Motor neuron (in vitro differentiated cells): ENCODE results near the gene PER2. TPM values are rescaled to one million over a fixed set of nuclear protein-coding genes. Genes with fewer than 3 reads are reported as not detected.

Experiments
- ATAC-seq, 8 experiments: fragments of 200-7000 bp; cut with Tn5 transposase; replicated peaks in 6 of 8; 2 replicates each; pipeline ENCODE4 v1.8.0; 2021; ENCODE audit warnings: mild to moderate bottlenecking in 8 of 8, moderate library complexity in 8 of 8
- H3K27ac ChIP-seq, 2 donors: fragments of 250-450 bp; sonication (Bioruptor Pico); 2 replicates each; pipeline ENCODE4 v1.9.0; 2021; ENCODE audit warnings: antibody characterized with exemption in 2 of 2, mild to moderate bottlenecking in 2 of 2, moderate library complexity in 1 of 2
- H3K4me1 ChIP-seq, 2 donors: fragments of 250-450 bp; sonication (Bioruptor Pico); replicated peaks in 1 of 2; 2 replicates each; pipeline ENCODE4 v1.6.1; 2021; ENCODE audit warnings: antibody characterized with exemption in 2 of 2, mild to moderate bottlenecking in 2 of 2, moderate library complexity in 1 of 2
- H3K4me3 ChIP-seq, 5 donors: fragments of 250-450 bp; sonication (Bioruptor Pico); 2 replicates each; pipeline ENCODE4 v1.9.0; 2021; ENCODE audit warnings: antibody characterized with exemption in 5 of 5, mild to moderate bottlenecking in 5 of 5, moderate library complexity in 4 of 5
- WGBS, 10 experiments: fragments of 450-650 bp; shearing (Covaris generic); methylation state at CpG; one replicate each; pipeline ENCODE4 v1.0.0; 2022; 5-methylcytosine and 5-hydroxymethylcytosine counted together
- in situ Hi-C, 9 experiments: fragments of 400-800 bp; cut with MboI; loops; one replicate each; pipeline ENCODE4 v1.15.0; 2021; ENCODE audit warnings: low sequenced_read_pairs in 9 of 9, low pct_unique_long_range_greater_than_20kb in 2 of 9; ENCODE audit not compliant: unreplicated experiment in 9 of 9
- total RNA-seq, 8 experiments: library from RNA; unstranded; fragments of 300-600 nt; gene quantifications; 2 replicates each; pipeline versions ENCODE4 v1.2.3 to v1.2.4, GENCODE V29; 2022

The PER2 gene
- total RNA-seq, 8 experiments from 2014 or later = 0.66 to 8.7 (median 5.3) TPM

DNA sequence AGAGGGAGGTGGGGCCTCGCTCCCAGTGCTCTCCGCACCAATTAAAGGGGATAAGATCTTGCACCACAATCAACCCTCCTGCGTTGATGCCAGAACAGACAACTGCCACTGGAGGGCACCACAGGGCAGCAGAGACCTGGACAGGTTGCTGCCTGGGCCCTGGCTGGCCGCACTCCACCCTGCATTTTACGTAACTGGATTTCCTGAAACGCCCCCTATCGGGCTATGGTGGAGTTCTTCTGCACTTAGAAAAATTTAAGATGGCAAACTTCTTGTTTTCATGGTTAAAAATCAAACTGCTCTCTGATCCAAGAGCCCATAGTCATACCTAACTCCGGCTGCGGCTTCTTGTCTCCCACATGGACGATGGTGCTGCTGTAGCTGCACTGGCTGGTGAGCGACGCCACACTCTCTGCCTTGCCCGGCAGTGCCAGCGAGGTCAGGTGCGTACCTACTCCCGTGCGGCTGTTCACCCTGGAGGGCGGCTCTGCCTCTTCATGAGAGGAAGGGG lies 31.8 kb downstream of the PER2 start:
- 20 to 93% (median 59%) methylated on average over 1 to 11 of the region's 18 CpGs; no CpG with 5 or more reads in 3 of the 10 experiments for WGBS, 10 experiments
- peak in 7 of 8 experiments; percentile 25 to 100 (median 77) for ATAC-seq
- Histone ChIP-seq H3K27ac (no peak overlapping the region), H3K4me1 (peaks cover 29 to 30% of the 10 kb centered on the region in 2 donors), H3K4me3 (no peak overlapping the region)
- in situ Hi-C loops = loop anchor here in 7 of 9 experiments (25.0 kb wide), 1 partner anchor 394 kb away; the partner anchor contains the start of gene RAMP1 (in 7 of the 7)

DNA sequence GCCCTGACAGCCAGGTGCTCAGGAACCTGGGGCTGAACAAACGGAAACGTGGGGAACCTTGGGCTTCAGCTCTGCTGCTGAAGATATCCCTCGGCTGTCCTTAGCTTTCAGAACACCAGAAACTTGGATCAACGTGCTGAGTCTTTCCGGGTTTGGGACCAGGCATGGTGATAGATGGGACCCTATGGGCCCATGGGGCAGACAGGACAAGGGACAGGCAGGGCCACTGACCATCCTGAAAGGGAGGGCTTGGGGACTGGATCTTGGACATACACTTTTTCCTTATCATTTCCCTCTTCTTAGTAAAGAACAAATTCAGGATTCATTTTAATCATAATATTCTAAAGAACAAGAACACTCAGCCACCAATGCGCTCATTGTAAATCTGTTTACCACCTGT lies 32.3 kb downstream of the PER2 start:
- no peak for ATAC-seq
- Histone ChIP-seq H3K4me1 (peaks cover 24% of the 10 kb centered on the region in 2 donors), H3K4me3 (no peak overlapping the region), H3K27ac (no peak overlapping the region)
- in situ Hi-C loops = loop anchor here in 7 of 9 experiments (25.0 kb wide), 1 partner anchor 394 kb away; the partner anchor contains the start of gene RAMP1 (in 7 of the 7)
- 88 to 100% (median 92%) methylated on average over 1 to 3 of the region's 6 CpGs; no CpG with 5 or more reads in 4 of the 10 experiments for WGBS, 10 experiments

DNA sequence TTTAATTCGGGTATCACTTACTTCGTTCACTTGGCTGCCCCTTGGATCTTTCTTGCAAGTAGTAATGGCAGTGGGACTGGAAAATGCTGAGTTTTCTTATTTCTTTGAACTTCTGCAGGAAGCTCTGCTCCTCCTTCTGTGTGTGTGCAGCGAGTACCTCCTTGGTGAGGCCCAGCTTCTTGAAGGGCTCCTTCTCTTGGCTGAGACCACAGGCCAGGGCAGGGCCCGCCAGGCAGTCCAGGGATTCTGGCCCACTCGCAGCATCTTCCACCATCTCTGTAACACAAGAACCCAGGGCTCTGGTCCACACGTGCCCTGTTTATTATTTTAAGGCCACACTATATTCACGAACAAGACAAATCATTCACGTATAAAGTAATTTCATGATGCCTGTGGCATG lies 32.8 kb downstream of the PER2 start:
- Histone ChIP-seq H3K4me1 (peaks cover 19% of the 10 kb centered on the region in 2 donors), H3K4me3 (no peak overlapping the region), H3K27ac (no peak overlapping the region)
- no peak for ATAC-seq
- 73 to 100% (median 96%) methylated on average over 2 to 8 of the region's 8 CpGs; no CpG with 5 or more reads in 1 of the 10 experiments for WGBS, 10 experiments
- in situ Hi-C loops = loop anchor here in 7 of 9 experiments (25.0 kb wide), 1 partner anchor 393 kb away; the partner anchor contains the start of gene RAMP1 (in 7 of the 7)

DNA sequence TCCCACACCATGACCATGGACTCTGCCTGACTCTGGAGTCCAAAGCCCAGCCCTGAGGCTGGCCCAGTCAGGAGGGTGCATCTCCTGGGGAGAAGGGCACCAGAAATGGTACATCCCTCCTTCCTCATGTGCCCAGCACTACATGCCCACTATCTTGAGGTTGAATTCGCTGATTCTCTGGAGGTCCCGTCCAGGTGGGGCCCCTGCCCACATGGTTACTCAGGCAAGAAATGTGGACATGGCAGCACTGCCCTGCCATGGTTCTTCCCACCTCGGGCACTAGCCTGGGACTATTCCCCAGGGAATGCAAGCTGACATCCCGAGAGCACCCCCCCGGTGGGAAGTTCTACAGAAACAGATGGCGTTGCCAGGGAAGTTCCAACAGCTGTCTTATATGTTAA lies 33.3 kb downstream of the PER2 start:
- Histone ChIP-seq H3K4me1 (peaks cover 18 to 19% of the 10 kb centered on the region in 2 donors), H3K4me3 (no peak overlapping the region), H3K27ac (no peak overlapping the region)
- WGBS, 10 experiments = 80 to 100% (median 96%) methylated on average over 2 to 5 of the region's 6 CpGs; no CpG with 5 or more reads in 5 of the 10 experiments
- no peak for ATAC-seq
- in situ Hi-C loops = loop anchor here in 7 of 9 experiments (25.0 kb wide), 1 partner anchor 393 kb away; the partner anchor contains the start of gene RAMP1 (in 7 of the 7)

DNA sequence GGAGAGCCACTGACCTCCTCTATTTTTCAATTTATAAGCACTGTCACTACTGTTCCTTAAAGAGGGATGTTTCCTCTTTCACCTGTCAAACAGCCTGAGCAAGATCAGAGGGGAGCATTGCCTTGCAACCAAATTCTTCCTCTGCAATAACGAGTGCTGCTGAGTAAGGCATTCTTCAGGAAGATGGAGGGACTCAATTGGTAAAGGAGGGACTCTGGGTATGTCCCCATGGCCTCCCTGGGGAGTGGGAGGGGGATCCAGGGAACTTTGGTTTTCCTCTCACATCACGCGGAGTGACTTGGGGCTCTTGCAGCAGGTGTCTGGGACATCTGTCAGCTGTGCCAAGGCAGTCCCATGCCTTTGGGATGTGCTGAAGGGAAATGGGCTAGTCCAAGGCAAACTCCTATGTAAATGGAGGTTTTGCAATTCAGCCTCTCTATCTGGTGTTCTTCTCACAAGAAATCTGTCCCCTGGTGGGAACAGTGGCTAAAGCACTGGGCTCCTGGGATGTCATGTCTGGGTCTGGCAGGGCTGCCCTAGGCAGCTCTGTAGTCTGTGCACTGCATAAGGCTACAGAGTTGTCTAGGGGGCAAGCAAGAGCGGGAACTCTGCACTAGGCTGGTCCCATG lies 34.2 kb downstream of the PER2 start:
- peaks cover 12 to 14% of the 10 kb centered on the region in 2 donors for H3K4me1 ChIP-seq
- in situ Hi-C loops = loop anchor here in 7 of 9 experiments (25.0 kb wide), 1 partner anchor 392 kb away; the partner anchor contains the start of gene RAMP1 (in 7 of the 7)
- no peak overlapping the region for H3K4me3 ChIP-seq
- peak in 2 of 8 experiments; percentile 80 to 83 for ATAC-seq
- 17 to 100% (median 37%) methylated on average over 1 to 4 of the region's 4 CpGs; no CpG with 5 or more reads in 2 of the 10 experiments for WGBS, 10 experiments
- H3K27ac ChIP-seq = no peak overlapping the region

DNA sequence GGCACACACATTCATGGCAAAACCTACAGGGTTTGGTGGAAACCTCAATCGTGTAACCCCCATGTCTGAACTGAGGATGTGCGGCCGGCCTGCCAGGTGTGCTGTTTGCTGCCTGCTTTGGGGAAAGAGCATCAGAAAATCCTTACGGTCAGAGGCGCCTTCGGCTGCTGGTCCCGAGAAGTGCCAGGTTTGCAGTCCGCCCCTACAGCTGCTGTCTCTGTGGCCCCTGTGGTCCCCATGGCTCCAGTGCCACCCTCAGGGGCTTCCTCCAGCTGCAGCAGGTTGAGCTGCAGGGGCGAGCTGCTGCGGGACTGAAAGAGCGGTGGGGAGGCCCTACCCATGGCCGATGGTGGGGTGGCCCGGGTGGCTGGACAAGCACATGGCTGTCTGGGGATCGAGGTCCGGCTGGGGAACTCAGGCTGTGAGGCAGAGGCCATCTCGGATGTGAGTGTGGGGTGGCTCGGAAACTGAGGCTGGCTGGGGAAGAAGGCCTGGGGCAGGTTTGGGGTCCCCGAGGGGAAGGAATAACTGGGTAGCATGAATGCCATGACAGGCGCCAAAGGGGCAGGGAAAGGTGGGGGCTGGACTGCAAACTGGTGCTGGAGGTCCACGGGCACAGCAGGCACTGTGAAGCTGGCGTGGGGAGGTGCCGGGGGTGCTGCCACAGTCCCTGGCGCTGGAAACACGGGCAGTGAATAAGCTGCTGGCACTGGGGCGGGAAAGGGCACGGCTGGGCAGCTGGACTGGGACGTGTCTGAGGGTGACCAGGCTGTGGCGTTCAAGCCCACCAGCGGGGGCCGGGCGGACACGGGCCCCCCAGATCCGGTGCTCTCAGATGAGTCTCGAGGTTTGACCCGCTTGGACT lies 35.4 kb downstream of the PER2 start:
- no peak for ATAC-seq
- H3K4me3 ChIP-seq = no peak overlapping the region
- 85 to 100% (median 100%) methylated on average over 1 to 8 of the region's 35 CpGs; no CpG with 5 or more reads in 2 of the 10 experiments for WGBS, 10 experiments
- H3K27ac ChIP-seq = no peak overlapping the region
- in situ Hi-C loops = loop anchor here in 7 of 9 experiments (25.0 kb wide), 1 partner anchor 391 kb away; the partner anchor contains the start of gene RAMP1 (in 7 of the 7)
- H3K4me1 ChIP-seq = peaks cover 3 to 5% of the 10 kb centered on the region in 2 donors

DNA sequence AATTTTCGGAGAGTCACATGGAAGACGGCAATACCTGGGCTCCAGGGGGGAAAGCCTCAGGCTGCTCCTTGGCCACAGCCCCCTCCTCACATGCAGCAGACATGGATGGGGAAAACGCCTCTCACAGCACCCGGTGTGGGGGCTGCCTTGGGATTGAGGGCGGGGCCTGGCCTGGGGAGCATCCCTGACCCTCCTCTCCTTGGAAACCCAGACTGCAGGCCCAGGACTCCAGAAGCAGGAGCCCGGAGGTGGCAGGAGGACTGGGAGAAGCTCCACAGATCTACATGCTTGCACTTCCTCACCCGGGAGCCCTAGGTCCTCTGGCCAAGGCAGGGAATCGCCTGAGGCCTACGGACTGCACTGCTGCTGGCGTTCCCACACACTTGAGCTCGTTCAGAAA lies 36.4 kb downstream of the PER2 start:
- in situ Hi-C loops = loop anchor here in 7 of 9 experiments (25.0 kb wide), 1 partner anchor 390 kb away; the partner anchor contains the start of gene RAMP1 (in 7 of the 7)
- no peak for ATAC-seq
- Histone ChIP-seq H3K4me1 (peaks cover 3 to 5% of the 10 kb centered on the region in 2 donors), H3K4me3 (no peak overlapping the region), H3K27ac (no peak overlapping the region)
- WGBS, 10 experiments = 86 to 91% (median 88%) methylated on average over 2 to 6 of the region's 11 CpGs; no CpG with 5 or more reads in 7 of the 10 experiments

DNA sequence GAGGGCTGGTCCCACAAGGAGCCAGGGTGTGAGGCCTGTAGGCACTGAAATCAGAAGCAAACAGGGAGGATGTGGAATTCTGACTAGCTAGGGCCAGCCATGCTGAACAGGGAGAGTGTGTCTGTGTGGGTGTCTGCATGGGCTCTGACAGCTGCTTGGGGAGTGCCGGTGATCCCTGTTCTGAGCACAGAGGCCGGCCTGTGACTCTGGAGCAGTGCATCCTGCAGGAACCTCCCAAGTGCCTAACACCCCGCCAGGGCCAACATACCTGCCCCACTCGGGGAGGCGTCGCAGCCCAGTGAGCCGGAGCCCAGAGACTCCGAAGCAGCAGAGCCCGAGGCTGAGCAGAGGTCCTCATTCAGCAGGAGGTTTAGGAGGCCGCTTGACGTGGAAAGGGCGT lies 37.1 kb downstream of the PER2 start:
- Histone ChIP-seq H3K4me1 (peaks cover 3 to 5% of the 10 kb centered on the region in 2 donors), H3K4me3 (no peak overlapping the region), H3K27ac (no peak overlapping the region)
- 80 to 100% (median 92%) methylated on average over 1 to 10 of the region's 12 CpGs; no CpG with 5 or more reads in 5 of the 10 experiments for WGBS, 10 experiments
- in situ Hi-C loops = loop anchor here in 7 of 9 experiments (25.0 kb wide), 1 partner anchor 389 kb away; the partner anchor contains the start of gene RAMP1 (in 7 of the 7)
- ATAC-seq = no peak

DNA sequence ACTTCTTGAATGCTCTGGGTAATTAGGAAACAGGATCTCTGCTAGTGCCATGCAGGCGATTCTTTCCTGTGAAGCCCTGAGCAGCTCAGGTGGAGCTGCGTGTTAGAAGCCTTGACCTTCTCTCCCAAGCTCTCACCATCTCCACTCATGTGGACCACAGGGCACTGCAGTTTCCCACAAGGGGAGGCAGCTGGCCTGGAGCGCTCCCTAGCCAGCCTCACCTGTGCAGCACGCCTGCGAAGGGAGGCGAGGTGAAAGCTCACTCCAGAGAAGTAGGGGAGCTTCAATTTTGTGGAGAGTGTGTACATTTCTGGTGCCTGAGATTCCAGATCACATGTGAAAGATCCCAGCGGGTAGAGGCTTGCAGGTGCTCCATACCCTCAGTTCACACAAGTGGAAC lies 37.5 kb downstream of the PER2 start:
- Histone ChIP-seq H3K4me1 (peaks cover 3 to 5% of the 10 kb centered on the region in 2 donors), H3K27ac (no peak overlapping the region), H3K4me3 (no peak overlapping the region)
- WGBS, 10 experiments = 67 to 100% (median 83%) methylated on average over 1 to 5 of the region's 7 CpGs; no CpG with 5 or more reads in 3 of the 10 experiments
- ATAC-seq = no peak
- in situ Hi-C loops = loop anchor here in 7 of 9 experiments (25.0 kb wide), 1 partner anchor 389 kb away; the partner anchor contains the start of gene RAMP1 (in 7 of the 7)

DNA sequence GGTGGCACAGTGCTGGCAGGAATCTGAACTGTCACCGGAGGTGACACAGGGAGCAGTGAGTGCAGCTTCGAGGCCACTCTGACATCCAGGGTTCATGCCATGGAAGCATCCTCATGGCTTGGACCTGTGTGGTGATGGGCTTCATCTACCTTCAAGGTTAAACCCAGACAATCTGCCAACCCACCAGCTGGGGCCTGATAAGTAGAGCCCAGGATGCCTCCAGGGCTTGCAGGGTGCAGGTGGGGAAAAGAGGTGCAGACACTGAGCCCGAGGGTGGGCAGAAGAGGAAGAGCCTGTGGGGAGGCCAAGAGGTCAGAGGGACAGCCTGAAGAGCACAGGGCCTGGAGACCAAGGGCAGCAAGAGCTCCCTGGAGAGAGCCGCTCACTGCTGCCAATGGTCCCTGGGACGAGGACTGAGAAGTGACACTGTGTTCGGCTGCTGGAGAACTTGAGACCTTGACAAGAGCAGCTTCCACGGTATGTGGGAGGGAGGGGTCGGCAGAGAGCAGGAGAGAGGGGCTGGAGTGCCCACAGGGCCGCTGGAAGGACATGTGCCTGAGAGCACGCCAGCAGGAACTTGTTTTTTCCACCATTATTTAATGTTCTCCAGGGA lies 40.5 kb downstream of the PER2 start:
- in situ Hi-C loops = no loop called here
- Histone ChIP-seq H3K27ac (peak overlapping the region in 1 of 2 donors; percentile 21), H3K4me3 (no peak overlapping the region), H3K4me1 (peaks cover 11 to 12% of the 10 kb centered on the region in 2 donors)
- peak in 3 of 8 experiments; percentile 67 to 85 (median 82) for ATAC-seq
- 20 to 87% (median 62%) methylated on average over 1 to 7 of the region's 10 CpGs; no CpG with 5 or more reads in 2 of the 10 experiments for WGBS, 10 experiments

DNA sequence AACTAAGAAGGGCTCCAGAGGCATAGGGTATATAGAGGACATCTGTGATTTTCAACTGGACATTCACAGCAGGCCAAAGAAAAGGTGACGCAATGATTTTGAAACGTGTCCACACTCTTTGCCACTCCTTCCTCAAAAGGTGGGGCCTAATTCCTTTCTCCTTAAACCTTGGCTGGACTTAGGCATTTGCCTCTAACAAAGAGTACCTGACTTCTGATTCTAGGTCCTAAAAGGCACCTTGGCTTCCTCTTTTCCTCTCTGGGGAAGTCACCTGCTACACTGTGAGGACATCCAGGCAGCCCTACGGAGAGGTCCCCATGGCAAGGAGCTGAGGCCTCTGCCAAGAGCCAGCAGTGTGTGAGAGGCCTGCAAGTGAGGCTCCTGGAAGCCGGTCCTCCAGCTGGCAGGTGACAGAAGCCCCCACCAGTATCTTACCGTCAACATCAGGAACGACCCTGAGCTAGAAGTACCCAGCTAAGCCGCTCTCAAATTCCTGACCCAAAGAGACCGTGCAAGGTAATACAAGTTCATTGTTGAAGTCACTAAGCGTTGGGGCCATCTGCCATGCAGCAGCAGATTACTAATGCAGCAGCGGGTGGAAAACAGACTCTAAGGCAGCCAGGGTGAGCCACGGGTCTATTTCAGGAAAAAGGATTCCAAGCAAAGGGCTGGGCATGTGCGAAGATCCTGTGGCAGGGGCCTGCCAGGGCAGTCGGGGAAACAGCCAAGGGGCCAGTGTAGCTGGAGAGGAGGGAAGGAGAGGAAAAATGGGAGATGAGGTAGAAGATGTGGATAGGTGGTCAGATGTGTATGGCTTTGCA lies 41.2 kb downstream of the PER2 start:
- no peak for ATAC-seq
- Histone ChIP-seq H3K27ac (no peak overlapping the region), H3K4me1 (peaks cover 16 to 17% of the 10 kb centered on the region in 2 donors), H3K4me3 (no peak overlapping the region)
- in situ Hi-C loops = no loop called here
- WGBS, 10 experiments = 60 to 100% (median 90%) methylated on average over 1 to 10 of the region's 13 CpGs; no CpG with 5 or more reads in 3 of the 10 experiments
